HG02610 (cell line): ENCODE data around the gene LDHAL6B.

Experiments used
- ATAC-seq: cut with Tn5 transposase; IDR thresholded peaks from one replicate; pipeline ENCODE4 v1.9.1; 2021; ENCODE audit warnings: mild to moderate bottlenecking, moderate library complexity; ENCODE audit not compliant: unreplicated experiment

Gene LDHAL6B

DNA sequence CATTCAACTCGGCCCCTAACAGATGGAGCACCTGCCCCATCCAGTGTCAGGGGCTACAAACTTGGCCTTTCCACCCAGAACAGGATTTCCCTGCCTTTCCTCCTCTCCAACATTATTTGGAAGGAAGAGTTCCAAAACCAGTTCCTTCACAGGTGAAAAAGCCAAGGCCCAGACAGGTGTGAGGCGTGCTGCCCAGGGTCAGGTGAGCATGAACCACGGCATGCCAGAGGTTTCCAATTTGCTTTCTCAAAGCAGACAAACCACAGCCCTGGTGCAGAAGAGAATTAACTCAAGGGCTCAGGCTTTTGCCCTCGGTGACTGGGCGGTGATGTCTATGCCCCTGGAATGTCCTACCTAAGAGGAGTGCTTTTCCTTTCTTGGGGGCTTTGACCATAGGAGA lies 43.2 kb downstream of the LDHAL6B start:
- ATAC-seq, result no peak

- no peak for ATAC-seq
Observed at GRCh38 chr15:59250249-59250648, 43.6 kb downstream of the LDHAL6B start.

DNA sequence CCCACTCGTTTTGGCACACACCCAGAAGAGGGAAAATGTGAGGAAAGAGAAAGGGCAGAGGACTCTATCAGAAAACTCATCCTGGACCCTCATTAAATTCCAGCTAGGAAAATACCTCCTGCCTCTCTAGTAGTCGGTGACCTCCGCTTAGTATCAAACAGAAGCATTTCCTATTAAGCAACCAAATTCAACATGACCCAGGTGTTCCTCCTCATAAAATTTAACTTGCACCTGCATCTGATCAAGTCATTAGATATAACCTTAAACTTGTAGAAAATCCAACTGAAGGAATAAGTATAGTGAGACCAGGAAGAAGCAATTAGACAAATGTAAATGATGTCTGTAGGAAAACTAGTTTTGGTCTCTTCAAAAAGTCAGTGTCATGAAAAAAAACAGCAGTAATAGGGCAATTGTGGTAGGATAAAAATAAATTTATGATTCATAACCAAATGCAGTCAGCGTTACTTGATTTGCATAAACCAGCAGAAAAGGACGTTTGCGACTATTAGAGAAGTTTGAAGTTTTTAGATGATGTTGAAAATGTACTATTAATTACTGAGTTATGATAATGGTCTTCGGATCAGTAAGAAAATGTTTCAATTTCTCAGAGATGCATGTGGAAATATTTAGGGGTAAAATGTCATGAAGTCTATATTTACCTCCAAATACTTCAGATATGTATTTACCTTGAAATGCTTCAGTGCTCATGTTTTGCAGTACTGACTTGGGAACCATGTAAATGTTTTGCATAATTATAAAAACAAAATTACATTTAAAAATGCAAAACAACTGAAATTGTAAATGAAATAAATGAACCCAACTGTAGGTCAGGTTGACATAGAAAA lies 44.6 kb downstream of the LDHAL6B start:
- peak; percentile 60 for ATAC-seq

- no peak for ATAC-seq
Observed at GRCh38 chr15:59252137-59252536, 45.5 kb downstream of the LDHAL6B start.

DNA sequence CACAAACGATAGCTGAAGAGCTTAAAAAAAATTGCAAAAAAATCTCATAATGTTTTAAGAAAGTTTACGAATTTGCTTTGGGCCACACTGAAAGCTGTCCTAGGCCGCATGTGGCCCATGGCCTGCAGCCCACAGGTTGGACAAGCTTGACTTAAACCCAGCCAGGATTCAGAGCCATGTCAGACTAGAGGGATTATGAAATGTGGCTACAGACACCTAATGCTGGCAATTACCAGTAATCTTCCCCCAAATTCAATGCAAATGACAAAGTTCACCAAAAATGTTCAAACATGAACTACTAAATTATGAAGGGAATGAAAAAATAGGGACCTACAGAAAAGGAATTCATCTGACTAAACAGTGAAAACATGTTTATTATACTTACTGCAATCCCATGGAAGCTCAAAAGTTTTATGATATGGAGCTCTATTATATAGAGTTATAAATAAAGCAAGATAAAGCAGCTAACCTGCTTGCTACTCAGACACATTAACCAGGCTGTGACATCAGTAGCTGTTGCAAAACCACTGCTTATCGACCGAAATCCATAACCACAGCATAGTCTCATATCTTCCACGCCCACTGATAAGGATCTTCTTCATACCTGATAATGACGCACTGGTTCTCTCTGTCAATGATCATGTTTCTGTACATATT lies 49.2 kb downstream of the LDHAL6B start:
- ATAC-seq, result no peak

GRCh38 chr15:59256482-59256881 lies 49.8 kb downstream of the LDHAL6B start:
- no peak for ATAC-seq

DNA sequence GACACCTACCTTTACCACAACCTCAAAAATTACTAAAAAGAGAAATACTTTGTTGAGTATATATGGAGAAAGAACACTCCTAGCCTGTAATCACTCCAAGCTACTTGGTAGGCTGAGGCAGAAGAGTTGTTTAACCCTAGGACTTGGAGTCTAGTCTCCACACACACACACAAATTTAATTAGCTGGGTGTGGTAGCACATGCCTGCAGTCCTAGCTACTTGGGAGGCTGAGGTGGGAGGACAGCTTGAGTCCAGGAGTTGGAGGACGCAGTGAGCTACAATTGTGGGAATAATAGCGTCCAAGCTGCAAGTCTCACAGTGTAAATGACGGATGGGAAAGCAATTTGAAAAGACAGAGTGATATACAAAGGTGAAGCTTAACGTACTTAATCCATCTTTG lies 50.5 kb downstream of the LDHAL6B start:
- no peak for ATAC-seq
